ENCODE measurements around the gene TRMT10C. TPM values are rescaled to one million over a fixed set of nuclear protein-coding genes. Genes with fewer than 3 reads are reported as not detected.
A peak's percentile ranks its signal among the peaks of the same experiment; 100 is the strongest.

TRMT10C gene
- total RNA-seq = 10 to 100 TPM; 29.7 to 43.5 TPM

DNA sequence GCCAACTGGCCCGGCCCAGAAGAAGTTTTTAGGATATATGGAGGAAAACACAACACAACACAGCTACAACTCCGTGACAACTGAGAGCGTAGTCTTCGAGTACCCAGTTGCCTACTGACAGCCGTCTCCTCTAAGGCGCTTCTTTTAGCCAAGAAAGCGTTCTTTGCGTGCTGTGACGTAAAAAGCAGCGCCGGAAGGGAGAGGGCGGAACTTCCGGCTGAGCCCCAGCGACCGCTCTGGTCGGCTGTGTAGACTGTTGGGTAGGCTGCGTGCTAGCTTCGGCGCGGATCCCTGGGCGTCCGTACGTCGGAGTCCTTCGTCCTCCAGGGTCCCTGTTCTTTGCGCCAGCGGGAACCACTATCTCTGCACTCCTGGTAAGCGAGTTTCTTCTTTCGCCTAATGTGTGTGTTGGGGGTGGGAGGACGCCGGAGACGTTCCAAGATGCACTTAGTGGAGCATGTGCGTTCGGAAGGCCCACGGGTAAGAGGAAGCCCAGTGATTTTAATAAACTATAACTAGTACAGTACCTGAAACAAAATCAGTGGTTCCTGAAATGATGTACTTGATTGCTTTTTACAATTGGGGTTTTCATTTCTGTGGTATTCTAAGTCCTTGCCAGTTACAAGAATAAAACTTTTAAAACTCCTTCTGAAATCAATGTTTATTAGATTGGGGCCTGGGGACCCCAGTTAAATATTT lies at the start of gene TRMT10C:
TRMT10C (plus strand) TSS at position 239 of the 699 bp plus-strand sequence. CDS start 2,914 bp downstream, outside the sequence.
- DNase-seq (ENCODE audit: low spot score) (peak; percentile 92), ATAC-seq (peak; percentile 99)
- Mint-ChIP-seq H3K9me3 (no peaks in the 10 kb centered on the region), H3K36me3 (peaks cover 23% of the 10 kb centered on the region), H3K4me3 (peak within 1 kb of the TSS; percentile 95), H3K4me1 (ENCODE audit: low read depth in 2 of 2) (peaks cover 19 to 28% of the 10 kb centered on the region in 2 donors), H3K27me3 (peaks cover 8 to 10% of the 10 kb centered on the region in 2 donors), H3K27ac (peak within 1 kb of the TSS; percentile 87 to 90)

DNA sequence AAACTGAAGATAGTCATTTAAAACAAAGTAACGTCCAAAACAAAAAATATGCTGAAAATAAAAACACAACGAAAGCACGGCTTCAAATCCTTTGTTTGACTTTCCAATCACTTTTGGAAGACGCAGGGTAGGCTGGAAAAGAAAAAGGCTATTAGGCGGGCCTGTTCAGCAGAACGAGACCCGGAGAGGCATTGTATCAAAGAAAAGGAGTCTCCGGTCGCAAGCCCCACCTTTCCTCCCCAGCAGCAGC lies 49.3 kb upstream of the TRMT10C start:
- Mint-ChIP-seq H3K4me3 (peak overlapping the region; percentile 100), H3K9me3 (no peaks in the 10 kb centered on the region), H3K4me1 (ENCODE audit: low read depth in 2 of 2) (peaks cover 30 to 40% of the 10 kb centered on the region in 2 donors), H3K27me3 (peaks cover 0 to 3% of the 10 kb centered on the region in 2 donors), H3K36me3 (peaks cover 6% of the 10 kb centered on the region), H3K27ac (peak overlapping the region; percentile 98 to 100)
- ATAC-seq (peak in 1 of 2 donors; percentile 48), DNase-seq (ENCODE audit: low spot score) (no peak)

DNA sequence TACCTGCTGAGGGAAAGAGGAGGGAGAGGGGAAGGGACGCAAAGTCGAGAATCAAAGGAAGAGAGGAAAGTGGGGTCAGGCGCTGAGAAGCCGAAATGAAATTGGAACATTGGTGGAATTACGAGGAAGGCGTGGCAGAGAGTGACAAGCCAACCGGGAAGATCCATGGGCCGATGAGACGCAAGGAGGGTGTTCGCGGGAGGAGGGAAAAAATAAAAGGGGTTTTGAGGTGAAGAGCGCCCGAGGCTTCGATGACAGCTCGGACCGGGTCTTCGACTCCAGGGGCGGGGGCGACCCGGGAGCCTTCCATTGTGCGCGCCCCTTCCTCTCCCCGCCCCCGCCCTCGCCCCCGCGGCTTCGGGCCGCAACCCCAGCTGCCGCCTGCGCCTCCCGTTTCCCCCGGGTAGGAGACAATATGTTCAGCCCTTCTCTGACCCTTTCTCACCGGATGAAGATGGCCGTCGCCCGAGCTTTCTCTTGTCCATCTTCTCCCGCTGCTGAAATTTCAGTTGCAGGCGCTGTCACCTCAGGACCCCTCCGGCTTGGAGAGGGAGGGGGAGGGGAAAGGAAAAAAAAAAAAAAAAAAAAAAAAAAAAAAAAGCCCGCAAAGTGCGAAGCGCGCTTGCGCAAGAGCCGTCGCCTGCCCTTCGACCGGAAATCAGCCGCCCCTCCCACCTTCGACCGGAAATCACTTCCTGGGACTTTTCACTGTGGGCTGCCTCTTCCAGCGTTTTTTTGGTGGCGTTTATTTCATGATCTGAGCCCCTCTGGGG lies 48.8 kb upstream of the TRMT10C start, which contains the start of gene SENP7:
SENP7 (minus strand) TSS at position 567 of the 773 bp plus-strand sequence; CDS start at position 485, 82 bp downstream.
- Mint-ChIP-seq H3K27ac (peak within 1 kb of the TSS; percentile 98 to 100), H3K4me3 (peak within 1 kb of the TSS; percentile 100), H3K9me3 (no peaks in the 10 kb centered on the region), H3K36me3 (peaks cover 6% of the 10 kb centered on the region), H3K27me3 (peaks cover 0 to 3% of the 10 kb centered on the region in 2 donors), H3K4me1 (ENCODE audit: low read depth in 2 of 2) (peaks cover 30 to 39% of the 10 kb centered on the region in 2 donors)
- peak; percentile 77 to 82 for ATAC-seq
- peak; percentile 85 for DNase-seq (ENCODE audit: low spot score)

DNA sequence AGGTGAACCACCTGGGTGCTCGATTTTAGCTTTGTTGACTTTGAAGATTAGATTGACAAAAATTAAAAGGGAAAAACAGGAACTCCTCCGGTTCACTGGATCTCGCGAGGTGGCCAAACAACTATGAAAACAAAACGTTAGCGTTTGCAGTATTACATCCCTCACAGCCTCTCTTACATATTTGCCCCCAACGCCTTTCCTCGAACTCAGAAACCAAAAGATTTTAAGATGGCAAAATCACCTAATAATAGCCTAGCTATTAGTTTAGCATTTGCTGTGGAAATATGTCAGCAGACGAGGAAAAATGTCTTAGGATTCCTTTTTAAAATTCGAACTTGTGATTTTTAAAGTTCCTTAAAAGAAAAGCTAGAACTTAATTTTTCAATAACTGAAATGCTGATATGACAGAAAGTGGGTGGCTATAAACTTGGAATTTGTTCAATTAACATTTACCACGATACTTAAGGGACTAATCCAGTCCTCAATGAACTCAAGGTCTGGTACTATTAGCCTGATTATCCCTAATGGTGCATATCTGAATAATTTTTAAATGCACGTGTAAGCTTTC lies 48.2 kb upstream of the TRMT10C start:
- Mint-ChIP-seq H3K9me3 (no peaks in the 10 kb centered on the region), H3K27me3 (peaks cover 0 to 3% of the 10 kb centered on the region in 2 donors), H3K27ac (peak overlapping the region; percentile 98 to 100), H3K4me3 (peak overlapping the region; percentile 100), H3K36me3 (peaks cover 6% of the 10 kb centered on the region), H3K4me1 (ENCODE audit: low read depth in 2 of 2) (peaks cover 32 to 40% of the 10 kb centered on the region in 2 donors)
- DNase-seq (ENCODE audit: low spot score) (no peak), ATAC-seq (peak in 1 of 2 donors; percentile 28)

DNA sequence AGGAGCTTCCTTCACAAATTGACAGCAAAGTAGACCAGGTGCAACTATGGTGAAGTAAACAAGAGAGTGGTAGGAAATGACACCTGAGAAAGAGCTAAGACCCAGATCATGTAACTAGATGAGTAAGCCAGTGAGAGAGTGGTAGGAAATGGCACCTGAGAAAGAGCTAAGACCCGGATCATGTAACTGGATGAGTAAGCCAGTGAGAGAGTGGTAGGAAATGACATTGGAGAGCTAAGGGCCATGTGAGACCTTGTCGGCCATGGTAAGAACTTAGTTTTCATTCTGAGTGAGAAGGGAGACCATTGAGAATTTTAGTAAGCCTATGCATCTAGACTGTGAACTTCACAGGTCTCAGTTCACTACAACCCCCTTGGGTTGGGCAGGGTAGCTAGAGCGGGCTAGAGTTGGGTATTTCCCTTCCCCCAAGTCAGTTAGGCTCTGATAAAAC lies 43.2 kb upstream of the TRMT10C start:
- H3K36me3 Mint-ChIP-seq = no peaks in the 10 kb centered on the region
- peaks cover 0 to 3% of the 10 kb centered on the region in 2 donors for H3K27me3 Mint-ChIP-seq
- DNase-seq (ENCODE audit: low spot score) (peak; percentile 64), ATAC-seq (peak; percentile 96 to 98)
- peak overlapping the region; percentile 17 to 85 for H3K27ac Mint-ChIP-seq
- no peaks in the 10 kb centered on the region for H3K9me3 Mint-ChIP-seq
- peaks cover 21 to 43% of the 10 kb centered on the region in 2 donors for H3K4me1 Mint-ChIP-seq (ENCODE audit: low read depth in 2 of 2)
- peak overlapping the region; percentile 42 for H3K4me3 Mint-ChIP-seq

DNA sequence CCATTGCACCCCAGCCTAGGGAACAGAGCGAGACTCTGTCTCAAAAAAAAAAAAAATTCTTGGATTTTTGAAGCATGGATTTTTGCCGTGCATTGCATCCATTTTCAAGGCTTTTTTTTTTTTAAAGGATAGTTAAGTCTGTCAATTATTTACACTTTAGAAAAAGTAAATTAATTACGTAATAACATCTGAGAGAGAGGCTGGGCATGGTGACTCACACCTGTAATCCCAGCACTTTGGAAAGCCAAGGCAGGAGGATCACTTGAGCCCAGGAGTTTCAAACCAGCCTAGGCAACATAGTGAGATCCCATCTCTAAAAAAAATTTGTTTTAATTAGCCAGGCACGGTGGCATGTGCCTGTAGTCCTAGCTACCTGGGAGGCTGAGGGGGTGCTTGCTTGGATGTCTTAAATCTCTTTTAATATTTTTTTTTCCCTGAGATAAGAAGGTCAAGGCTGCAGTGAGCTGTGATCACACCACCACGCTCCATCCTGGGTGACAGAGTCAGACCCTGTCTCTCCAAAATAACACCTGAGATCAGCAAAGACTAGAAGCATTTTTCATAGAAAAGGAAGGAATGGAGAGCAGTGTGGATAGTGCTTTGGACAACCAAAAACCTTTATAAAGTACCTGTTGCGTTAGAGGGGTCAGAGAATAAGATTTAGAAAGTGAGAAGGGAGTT lies 41.8 kb upstream of the TRMT10C start:
- Mint-ChIP-seq H3K36me3 (no peaks in the 10 kb centered on the region), H3K4me3 (peak overlapping the region; percentile 55), H3K27ac (peak overlapping the region in 1 of 2 donors; percentile 42), H3K9me3 (no peaks in the 10 kb centered on the region), H3K4me1 (ENCODE audit: low read depth in 2 of 2) (peaks cover 21 to 40% of the 10 kb centered on the region in 2 donors), H3K27me3 (peaks cover 0 to 3% of the 10 kb centered on the region in 2 donors)
- ATAC-seq (no peak), DNase-seq (ENCODE audit: low spot score) (no peak)

DNA sequence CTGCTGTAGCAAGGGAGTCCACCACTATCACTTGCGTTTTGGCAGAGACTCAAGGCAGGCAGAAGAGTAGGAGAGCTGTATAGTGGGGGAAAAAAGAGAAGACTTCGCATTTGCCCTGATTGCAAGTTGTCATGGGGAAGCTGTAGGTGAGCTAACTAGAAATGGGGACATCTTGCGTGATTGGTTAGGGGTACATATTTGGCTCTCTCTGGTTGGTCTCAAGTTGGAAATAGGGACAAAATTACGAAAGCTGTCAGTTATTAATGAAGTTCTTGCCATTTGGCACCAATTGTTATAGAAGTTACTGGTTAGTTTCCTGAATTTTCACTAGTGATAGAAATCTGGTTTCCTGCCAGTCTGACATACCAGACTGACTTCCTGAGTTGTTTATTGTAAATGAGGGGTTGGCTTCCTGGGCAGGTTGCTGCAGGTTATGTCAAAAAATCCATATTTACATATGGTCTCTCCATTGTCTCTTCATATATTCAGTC lies 40.4 kb upstream of the TRMT10C start:
- H3K4me3 Mint-ChIP-seq = peak overlapping the region; percentile 51
- H3K36me3 Mint-ChIP-seq = no peaks in the 10 kb centered on the region
- peaks cover 21 to 40% of the 10 kb centered on the region in 2 donors for H3K4me1 Mint-ChIP-seq (ENCODE audit: low read depth in 2 of 2)
- DNase-seq (ENCODE audit: low spot score) = no peak
- H3K27ac Mint-ChIP-seq = peak overlapping the region; percentile 20 to 42
- no peaks in the 10 kb centered on the region for H3K27me3 Mint-ChIP-seq
- no peak for ATAC-seq
- no peaks in the 10 kb centered on the region for H3K9me3 Mint-ChIP-seq

DNA sequence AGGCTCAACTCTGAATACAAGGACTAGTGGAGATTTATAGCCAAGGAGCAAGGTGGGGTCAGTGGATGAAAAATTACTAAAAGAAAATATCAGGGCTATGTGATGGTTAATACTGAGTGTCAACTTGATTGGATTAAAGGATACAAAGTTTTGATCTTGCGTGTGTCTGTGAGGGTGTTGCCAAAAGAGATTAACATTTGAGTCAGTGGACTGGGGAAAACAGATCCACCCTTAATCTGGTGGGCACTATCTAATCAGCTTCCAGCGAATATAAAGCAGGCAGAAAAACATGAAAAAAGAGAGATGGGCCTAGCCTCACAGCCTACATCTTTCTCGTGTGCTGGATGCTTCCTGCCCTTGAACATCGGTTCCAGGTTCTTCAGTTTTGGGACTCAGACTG lies 34.2 kb upstream of the TRMT10C start:
- Mint-ChIP-seq H3K36me3 (no peaks in the 10 kb centered on the region), H3K4me3 (no peak overlapping the region), H3K4me1 (ENCODE audit: low read depth in 2 of 2) (peaks cover 6 to 21% of the 10 kb centered on the region in 2 donors), H3K9me3 (no peaks in the 10 kb centered on the region), H3K27me3 (no peaks in the 10 kb centered on the region), H3K27ac (no peak overlapping the region)
- ATAC-seq = no peak
- no peak for DNase-seq (ENCODE audit: low spot score)

DNA sequence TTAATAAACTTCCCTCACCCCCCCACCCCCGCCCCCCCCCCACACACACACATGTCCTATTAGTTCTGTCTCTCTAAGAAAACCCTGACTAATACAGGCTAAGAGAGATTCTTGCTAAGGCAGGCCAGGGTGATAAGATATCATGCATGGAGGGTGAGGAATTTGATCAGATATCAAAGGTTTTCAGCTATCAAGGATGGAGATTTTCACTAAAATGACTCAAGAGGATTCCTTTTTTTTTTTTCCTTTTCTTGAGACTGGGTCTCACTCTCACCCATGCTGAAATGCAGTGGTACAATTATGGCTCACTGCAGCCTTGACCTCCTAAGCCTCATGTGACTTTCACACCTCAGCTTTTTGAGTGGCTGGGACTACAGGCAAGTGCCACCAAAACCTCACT lies 33.8 kb upstream of the TRMT10C start:
- ATAC-seq = no peak
- Mint-ChIP-seq H3K4me3 (no peak overlapping the region), H3K27ac (no peak overlapping the region), H3K36me3 (no peaks in the 10 kb centered on the region), H3K9me3 (no peaks in the 10 kb centered on the region), H3K27me3 (peaks cover 0 to under 1% of the 10 kb centered on the region in 2 donors), H3K4me1 (ENCODE audit: low read depth in 2 of 2) (peaks cover 6 to 21% of the 10 kb centered on the region in 2 donors)
- no peak for DNase-seq (ENCODE audit: low spot score)

DNA sequence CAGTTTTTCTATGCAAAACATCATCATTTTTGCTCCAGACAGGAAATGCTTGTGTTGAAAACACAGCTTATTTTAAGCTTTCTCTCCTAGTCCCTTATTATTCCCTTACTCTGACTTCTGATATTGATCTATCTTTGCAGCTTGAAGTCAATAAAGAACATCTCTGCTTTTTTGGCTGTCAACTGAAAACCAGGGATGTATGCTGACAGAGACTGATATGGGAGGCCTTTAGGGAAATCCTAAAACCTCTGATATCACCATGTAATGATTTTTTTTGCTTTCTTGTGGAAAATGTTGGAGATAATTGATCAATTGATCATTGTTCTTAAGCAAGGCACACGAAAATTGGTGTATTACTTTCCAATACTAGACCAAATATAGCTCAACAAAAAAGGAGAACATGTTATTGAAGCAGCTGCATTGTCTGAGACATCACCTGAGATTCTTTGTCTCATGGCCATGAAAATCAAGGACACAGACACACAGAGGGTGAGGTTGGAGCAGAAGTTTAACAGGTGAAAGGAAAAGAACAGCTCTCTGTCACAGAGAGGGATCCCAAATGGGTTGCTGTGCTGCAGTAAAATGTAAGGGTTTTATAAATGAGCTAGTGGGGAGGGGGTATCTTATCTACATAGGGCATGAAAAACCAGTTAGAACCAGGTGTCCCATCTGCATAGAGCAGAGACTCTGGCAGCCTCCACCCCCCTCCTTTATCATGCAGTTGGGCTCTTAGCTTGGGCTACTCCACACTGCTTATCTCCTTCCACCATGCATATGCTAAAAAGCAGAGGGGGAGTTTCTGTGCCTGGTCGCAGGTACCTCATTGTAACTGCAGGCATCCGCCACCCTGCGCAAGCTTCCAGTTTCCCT lies 31.6 kb upstream of the TRMT10C start:
- H3K36me3 Mint-ChIP-seq = no peaks in the 10 kb centered on the region
- no peak for DNase-seq (ENCODE audit: low spot score)
- no peak overlapping the region for H3K4me3 Mint-ChIP-seq
- H3K4me1 Mint-ChIP-seq (ENCODE audit: low read depth in 2 of 2) = peaks cover 6 to 21% of the 10 kb centered on the region in 2 donors
- peak overlapping the region in 1 of 2 donors; percentile 5 for H3K27ac Mint-ChIP-seq
- ATAC-seq = no peak
- H3K9me3 Mint-ChIP-seq = no peaks in the 10 kb centered on the region
- peaks cover 0 to 6% of the 10 kb centered on the region in 2 donors for H3K27me3 Mint-ChIP-seq

DNA sequence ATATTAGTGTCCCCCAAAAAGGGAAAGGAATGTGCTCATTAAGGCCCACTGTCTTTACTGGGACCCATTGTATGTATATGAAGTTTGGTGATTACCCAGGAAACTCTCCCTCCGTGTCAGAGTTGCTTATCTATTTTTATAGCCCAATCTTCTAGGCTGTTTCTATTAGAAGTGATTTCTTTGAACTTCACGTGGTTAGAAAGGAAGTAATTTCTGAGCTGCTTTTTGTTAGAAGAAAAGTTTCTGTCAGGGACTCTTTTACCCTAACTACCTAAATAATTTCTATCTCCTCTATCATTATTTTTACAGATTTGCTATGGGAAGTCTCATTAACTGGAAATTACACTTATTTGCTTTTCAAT lies 31.0 kb upstream of the TRMT10C start:
- H3K4me3 Mint-ChIP-seq = no peak overlapping the region
- no peak for ATAC-seq
- peaks cover 0 to 6% of the 10 kb centered on the region in 2 donors for H3K27me3 Mint-ChIP-seq
- H3K27ac Mint-ChIP-seq = peak overlapping the region; percentile 5 to 45
- no peaks in the 10 kb centered on the region for H3K36me3 Mint-ChIP-seq
- H3K4me1 Mint-ChIP-seq (ENCODE audit: low read depth in 2 of 2) = peaks cover 6 to 21% of the 10 kb centered on the region in 2 donors
- no peaks in the 10 kb centered on the region for H3K9me3 Mint-ChIP-seq
- DNase-seq (ENCODE audit: low spot score) = no peak

DNA sequence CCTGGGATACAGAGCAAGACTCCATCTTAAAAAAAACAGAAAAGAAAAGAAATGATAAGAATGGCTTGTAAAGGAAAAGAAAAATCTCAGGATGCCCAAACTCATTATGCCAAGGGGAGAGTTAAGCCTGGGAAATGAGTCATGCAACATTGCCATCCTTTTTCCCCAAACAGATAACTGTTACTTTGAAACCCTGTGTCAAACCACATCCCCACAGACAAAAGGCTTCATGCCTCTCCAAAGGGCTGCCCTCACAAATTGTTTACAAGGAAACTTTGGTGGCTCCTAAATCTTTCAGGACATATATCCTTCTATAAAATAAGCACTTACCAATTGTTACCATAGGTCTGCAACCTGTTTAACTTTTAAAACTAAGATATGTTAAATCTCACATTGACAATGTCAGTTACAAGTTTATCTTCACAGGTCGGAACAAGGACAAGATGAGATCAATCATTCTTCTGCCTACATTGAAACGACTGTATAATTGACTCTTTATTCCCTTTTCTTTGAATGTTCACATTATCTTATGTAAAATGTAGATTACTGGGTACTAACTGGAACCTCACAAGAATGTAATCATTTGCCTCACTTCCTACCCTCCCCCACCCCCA lies 30.1 kb upstream of the TRMT10C start:
- Mint-ChIP-seq H3K27ac (peak overlapping the region; percentile 5 to 45), H3K36me3 (no peaks in the 10 kb centered on the region), H3K4me1 (ENCODE audit: low read depth in 2 of 2) (peaks cover 6 to 21% of the 10 kb centered on the region in 2 donors), H3K4me3 (peak overlapping the region; percentile 60), H3K9me3 (no peaks in the 10 kb centered on the region), H3K27me3 (peaks cover 0 to 6% of the 10 kb centered on the region in 2 donors)
- no peak for DNase-seq (ENCODE audit: low spot score)
- ATAC-seq = peak; percentile 71 to 83
